Stomach (tissue), 4 donors: ENCODE data around the gene PPM1L.

ENCODE experiments used
- CTCF ChIP-seq, 7 experiments: fragments of 450-650 bp in 4 of 7; fragments of 200-600 bp in 3 of 7; sonication (generic) in 3 of 7; IDR thresholded peaks; one replicate each; pipeline ENCODE4 v1.5.1; 2016 to 2019; ENCODE audit warnings: antibody characterized with exemption in 7 of 7, control low read depth in 2 of 7, mild to moderate bottlenecking in 1 of 7
- EP300 ChIP-seq: sonication (generic); formaldehyde crosslinking; IDR thresholded peaks from one replicate; pipeline ENCODE4 v1.6.1; 2017; ENCODE audit warnings: antibody characterized with exemption
- POLR2A ChIP-seq, 4 donors: fragments of 450-650 bp; IDR thresholded peaks; one replicate each; pipeline ENCODE4 v1.6.1; 2016; ENCODE audit warnings: antibody characterized with exemption in 4 of 4, control low read depth in 2 of 4, mild to moderate bottlenecking in 1 of 4, moderate library complexity in 1 of 4
- POLR2AphosphoS5 ChIP-seq, 3 donors: sonication (generic); formaldehyde crosslinking; IDR thresholded peaks; one replicate each; pipeline ENCODE4 v1.6.1; 2016; ENCODE audit warnings: antibody characterized with exemption in 3 of 3

GRCh38 chr3:161107311-161107710 lies 351.3 kb downstream of the PPM1L start:
- no peak for TF ChIP-seq CTCF (IDR thresholded peaks at IDR 0.05)
- TF ChIP-seq EP300 = no peak
- no peak for TF ChIP-seq POLR2AphosphoS5 (IDR thresholded peaks at IDR 0.05)
- TF ChIP-seq POLR2A (IDR thresholded peaks at IDR 0.05) = no peak
